GM19043 (cell line): ENCODE data around the gene DKKL1.

Experiments
- ATAC-seq: cut with Tn5 transposase; IDR thresholded peaks from one replicate; pipeline ENCODE4 v1.9.1; 2021; ENCODE audit warnings: low read depth; ENCODE audit not compliant: unreplicated experiment

The DKKL1 gene

DNA sequence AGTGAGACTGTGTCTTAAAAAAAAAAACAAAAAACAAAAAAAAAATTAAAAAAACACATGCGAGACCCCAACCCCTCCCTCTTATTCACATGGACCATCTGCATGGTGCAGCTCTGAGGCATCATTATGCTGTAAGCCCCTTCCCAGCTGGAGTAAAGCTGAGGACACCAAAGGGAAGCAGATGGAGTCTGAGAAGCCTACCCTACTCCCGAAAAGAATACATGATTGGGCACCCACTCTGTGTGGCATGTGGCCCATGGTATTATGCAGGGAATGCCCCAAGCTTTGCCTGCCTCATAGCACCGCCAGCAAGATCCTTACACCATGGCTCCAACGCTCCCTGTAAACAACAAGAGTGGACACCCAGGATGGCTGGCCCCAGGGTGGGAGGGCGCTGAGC, 54.8 kb downstream of the DKKL1 start:
- no peak for ATAC-seq

DNA sequence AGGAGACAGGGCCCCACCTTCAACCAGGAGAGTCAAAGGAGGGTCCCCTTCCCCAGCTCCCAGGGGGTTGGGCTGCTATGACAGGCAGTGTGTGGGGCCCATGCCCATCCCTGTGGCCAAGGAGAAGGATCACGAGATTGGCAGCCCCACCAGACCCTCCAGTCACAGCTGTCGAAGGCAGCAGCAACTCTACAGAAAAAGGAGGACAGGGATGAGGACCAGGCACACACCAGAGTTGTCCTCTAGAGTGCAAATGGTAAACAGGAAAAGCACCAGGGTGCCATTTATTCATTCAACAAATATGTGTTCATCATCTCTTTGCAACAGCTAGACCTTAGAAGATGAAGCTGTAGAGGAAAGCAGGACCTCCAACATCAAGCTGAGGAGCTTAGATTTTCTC, 55.5 kb downstream of the DKKL1 start:
- ATAC-seq, result no peak

DNA sequence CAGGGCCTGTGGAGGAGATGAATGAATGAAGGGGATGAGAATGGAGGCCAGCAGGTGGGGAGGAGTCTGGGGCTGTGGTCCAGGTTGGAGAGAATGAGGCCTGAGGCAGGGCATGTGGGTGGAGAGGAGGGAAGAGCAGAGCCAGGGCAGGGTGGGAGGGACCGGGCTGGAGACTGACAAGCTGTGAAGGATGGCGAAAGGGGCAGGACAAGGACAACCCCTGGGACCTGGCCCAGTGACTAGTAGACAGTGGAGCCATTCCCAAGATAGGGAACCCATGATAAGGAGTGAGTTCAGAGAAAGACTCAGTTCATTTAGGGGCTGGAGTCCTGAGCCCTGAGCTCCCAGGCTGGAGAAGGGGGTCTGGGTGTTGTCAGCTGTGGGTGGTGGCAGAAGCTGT, 56.5 kb downstream of the DKKL1 start:
- ATAC-seq, result no peak

DNA sequence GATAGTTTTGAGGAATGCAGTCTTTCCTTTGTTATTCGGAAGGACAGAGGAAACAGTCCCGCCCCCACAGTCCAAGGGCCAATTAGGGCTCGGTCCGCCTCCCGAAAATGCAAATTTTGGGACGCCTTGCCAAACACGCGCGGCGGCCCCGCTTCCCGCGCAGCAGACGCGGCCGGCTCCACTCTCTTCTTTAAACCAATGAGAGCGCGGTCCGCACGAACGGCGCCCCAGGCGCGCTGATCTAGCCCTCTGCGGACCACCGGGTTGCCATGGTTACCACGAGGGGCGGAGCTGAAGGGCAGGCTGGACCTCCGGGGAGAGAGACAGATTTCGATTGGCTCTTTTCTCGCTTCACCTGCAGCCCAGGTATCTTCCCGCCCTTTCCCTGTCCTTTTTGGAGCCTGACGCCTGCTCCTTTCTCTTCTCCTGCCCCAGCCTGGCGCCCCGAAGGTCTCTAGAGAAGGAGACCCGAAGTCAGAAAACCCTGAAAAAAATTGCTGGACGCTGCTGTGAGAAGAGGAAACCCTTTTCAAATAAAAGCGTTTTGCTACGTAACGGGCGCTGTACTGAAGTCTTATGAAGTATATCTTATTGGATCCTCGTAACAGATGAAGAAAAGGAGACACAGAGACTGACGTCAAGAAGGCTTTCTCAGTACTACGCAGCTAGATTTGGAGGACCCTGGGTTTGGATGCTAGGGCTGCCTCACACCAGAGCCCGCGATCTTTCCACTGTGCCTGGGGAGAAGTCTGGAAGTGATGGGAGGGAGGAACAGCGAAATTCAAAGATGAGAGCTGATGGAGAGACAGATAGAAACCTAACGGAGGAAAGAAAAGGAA, 57.6 kb downstream of the DKKL1 start:
- no peak for ATAC-seq

DNA sequence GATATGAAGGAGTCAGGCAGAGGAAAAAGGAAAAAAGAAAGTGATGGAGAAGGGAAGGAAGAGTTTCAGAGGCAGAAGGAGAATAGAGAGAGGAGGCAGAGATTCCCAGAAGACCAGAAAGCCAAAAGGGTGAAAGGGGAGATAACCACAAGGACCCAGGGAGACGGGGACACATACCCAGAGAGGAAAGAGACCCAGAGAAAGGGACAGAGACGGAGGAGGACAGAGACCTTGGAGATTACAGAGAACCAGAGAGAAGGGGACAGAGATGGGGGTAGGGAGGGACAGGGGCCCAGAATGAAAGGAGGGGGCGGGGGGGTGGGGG, 58.2 kb downstream of the DKKL1 start:
- no peak for ATAC-seq

DNA sequence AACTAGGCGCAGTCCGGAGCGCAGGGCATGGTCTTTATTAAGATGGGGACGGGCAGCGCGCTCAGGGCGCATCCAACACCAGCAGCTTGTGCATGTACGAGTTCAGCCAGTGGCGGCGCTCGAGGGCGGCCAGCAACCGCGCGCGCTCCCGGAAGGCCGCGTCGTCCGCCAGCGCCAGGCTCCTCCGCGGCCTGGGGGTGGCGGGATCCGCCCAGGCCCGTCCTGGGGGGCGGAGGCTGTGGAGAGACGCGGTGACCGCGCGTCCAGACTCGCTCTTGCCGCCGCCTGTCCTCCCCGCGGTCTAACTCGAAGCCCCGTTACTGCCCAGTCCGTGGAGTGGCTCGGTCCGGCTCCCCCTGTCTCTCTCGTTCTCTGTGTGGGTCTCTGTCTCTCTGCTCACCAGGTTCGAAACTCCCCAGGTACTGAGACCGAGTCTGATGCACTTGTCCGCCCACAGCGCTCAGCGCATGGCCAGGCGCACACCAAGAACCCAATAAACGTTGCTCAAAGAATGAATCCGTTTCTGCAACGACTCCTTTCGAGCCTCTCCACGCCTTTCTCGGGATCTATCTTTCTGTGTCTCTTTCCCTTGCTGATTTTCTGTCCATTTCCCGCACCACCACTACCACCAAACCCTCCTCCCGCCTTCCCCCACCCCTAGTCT, 58.9 kb downstream of the DKKL1 start:
- ATAC-seq, result no peak

DNA sequence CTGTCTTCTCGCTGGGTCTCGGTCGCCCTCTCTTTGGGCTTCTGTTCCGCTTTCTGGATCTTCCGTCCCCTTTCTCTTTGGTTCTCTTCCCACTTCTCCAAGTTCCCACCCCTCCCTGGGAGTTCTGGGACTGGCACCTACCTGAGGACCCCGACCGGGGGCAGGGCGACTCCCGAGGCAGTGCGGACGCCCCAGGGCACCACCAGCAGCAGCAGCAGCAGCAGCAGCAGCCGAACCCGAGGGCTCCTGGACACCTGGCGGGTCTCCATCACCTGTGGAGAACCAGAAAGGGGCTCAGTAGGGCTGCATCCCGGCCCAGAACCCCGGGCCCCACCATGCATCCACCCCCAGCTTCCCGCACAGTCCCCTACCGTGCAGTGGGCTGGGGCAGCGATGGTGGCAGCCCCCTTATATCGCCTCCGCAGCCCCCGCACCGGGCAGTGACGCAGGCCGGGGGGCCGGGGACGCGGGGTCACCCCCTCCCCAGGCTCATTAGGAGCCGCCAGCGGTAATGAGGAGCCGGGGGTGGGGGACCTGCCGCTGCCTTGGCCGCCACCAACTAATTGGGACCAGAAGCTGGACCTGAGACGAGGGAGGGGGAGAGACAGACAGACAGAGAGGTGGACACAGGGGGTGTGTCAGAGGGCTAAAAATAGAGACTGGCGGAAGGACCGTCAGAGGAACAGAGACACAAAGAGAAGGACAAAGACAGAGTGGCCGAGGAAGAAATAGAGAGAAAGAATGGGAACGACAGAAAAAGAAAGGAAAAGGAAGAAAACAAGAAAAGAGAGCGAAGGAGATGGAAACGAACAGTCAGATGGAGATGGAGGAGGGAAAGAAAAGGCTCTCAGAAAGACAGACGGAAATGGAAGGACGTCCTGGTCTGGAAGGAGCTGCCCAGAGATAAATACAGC, 59.7 kb downstream of the DKKL1 start, which contains the start of gene PTH2:
TSS of gene PTH2 (minus strand) at position 371 of the 914 bp plus-strand sequence. CDS start at position 269, 102 bp downstream.
- no peak for ATAC-seq

DNA sequence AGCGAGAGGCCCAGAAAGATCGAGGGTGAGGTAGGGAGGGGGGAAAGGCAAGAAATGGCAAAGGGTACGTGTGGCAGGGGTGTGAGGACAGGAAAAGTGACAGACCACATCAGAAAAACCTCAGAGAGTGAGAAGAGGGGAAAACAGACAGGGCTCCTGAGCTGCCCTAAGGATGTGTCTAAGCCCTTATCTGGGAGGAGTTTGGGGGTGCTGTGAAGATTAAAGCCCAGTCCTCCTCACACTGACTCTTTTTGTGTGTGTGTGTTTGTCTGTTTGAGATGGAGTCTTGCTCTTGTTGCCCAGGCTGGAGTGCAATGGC, 60.3 kb downstream of the DKKL1 start:
- no peak for ATAC-seq
